ENCODE measurements around the gene FBXO46. TPM values are rescaled to one million over a fixed set of nuclear protein-coding genes. Genes with fewer than 3 reads are reported as not detected.

Gene FBXO46
- total and polyA plus RNA-seq, 2 of the 4 experiments (the other 2 are of a cell fraction) = 3.0 to 6.8 TPM

GRCh38 chr19:45670670-45671453 lies 59.8 kb downstream of the FBXO46 start:
- ATAC-seq (ENCODE audit: low read depth) = peak; percentile 87
- in situ Hi-C loops (cut with MboI; ENCODE audit: low sequenced_read_pairs) = no loop called here
- Histone ChIP-seq H3K79me1 (ENCODE audit: low read depth in 1 of 2, low read length in 2 of 2) (no peaks in the 10 kb centered on the region), H3K18ac (ENCODE audit: low read depth, low read length) (no peak overlapping the region), H3K9me3 (ENCODE audit: control insufficient read depth, insufficient read depth, low read length) (no peaks in the 10 kb centered on the region), H3K27ac (ENCODE audit: insufficient read depth, low read length) (no peak overlapping the region), H3K14ac (replicated peaks; ENCODE audit: low read depth, low read length) (no peak overlapping the region), H3K4ac (ENCODE audit: low read depth, low read length) (no peak overlapping the region), H2BK120ac (ENCODE audit: low read depth, low read length) (no peak overlapping the region), H4K20me1 (ENCODE audit: insufficient read depth, low read length) (no peaks in the 10 kb centered on the region), H2BK15ac (ENCODE audit: low read depth, low read length) (no peak overlapping the region), H3K9me1 (ENCODE audit: insufficient read depth, low read length) (peaks cover 4% of the 10 kb centered on the region), H3K27me3 (ENCODE audit: control insufficient read depth, insufficient read depth, low read length) (peaks cover 8% of the 10 kb centered on the region; the same call in 1 of the 2 replicates), H2AFZ (replicated peaks; ENCODE audit: low read length, poor library complexity) (peak overlapping the region; percentile 83), H3K4me2 (ENCODE audit: low read depth, low read length) (no peak overlapping the region; the same call in 1 of the 2 replicates), H3K23ac (ENCODE audit: low read depth, low read length) (no peak overlapping the region), H3K36me3 (ENCODE audit: control insufficient read depth, insufficient read depth, low read length) (no peaks in the 10 kb centered on the region), H2BK20ac (ENCODE audit: low read depth, low read length) (no peak overlapping the region), H3K56ac (ENCODE audit: extremely low read depth, insufficient read depth, low read length) (no peak overlapping the region), H4K5ac (ENCODE audit: low read depth, low read length) (no peak overlapping the region), H3K4me1 (ENCODE audit: control insufficient read depth, insufficient read depth, low read length) (peaks cover 5% of the 10 kb centered on the region), H3K4me3 (ENCODE audit: insufficient read depth, low read depth, low read length) (no peak overlapping the region), H2AK9ac (replicated peaks; ENCODE audit: low read depth, low read length, poor library complexity) (peak overlapping the region; percentile 65), H2AK5ac (ENCODE audit: low read depth, low read length) (no peak overlapping the region; the same call in 1 of the 2 replicates), H2BK5ac (ENCODE audit: low read depth, low read length, poor library complexity, severe bottlenecking) (no peak overlapping the region), H4K91ac (ENCODE audit: insufficient read depth, low read depth, low read length) (no peak overlapping the region), H3K9ac (ENCODE audit: low read depth, low read length) (no peak overlapping the region), H4K8ac (ENCODE audit: low read depth in 2 of 2, low read length in 2 of 2) (no peak overlapping the region; a peak in 1 of 4 replicates)
- dilution Hi-C loops (cut with HindIII; ENCODE audit: low sequenced_read_pairs, unreplicated experiment) = no loop called here
- 17% methylated on average over 20 of the region's 42 CpGs; no CpG with 5 or more reads in 1 of the 2 experiments for WGBS, 2 experiments (ENCODE audit: extremely low coverage in 2 of 2, insufficient read length in 1 of 2)
- no peak for TF ChIP-seq CEBPB (IDR thresholded peaks at IDR 0.05; ENCODE audit: low read depth, low read length)
- TF ChIP-seq NFE2L2 (IDR thresholded peaks at IDR 0.05; ENCODE audit: low read depth, low read length) = no peak
- POLR2A ChIA-PET (ENCODE audit: unreplicated experiment) = no interaction called here
- no TSS peak for BruUV-seq (replicated peaks)
- DNase-seq = peak; percentile 72
- intact Hi-C loops (cut with micrococcal nuclease) = no loop called here
- CTCF ChIA-PET = no interaction called here

All from IMR-90 (cell line).